Body of pancreas (tissue), 4 donors: ENCODE results near the gene APOL1. TPM values are rescaled to one million over a fixed set of nuclear protein-coding genes. Genes with fewer than 3 reads are reported as not detected.

Experiments used
- ATAC-seq: fragments of 150-250 bp; one replicate; pipeline ENCODE4 v1.9.1; 2016
- DNase-seq, 4 donors: peaks; one replicate each; pipeline ENCODE4 v3.0.0-alpha.2; 2019
- H3K27ac ChIP-seq, 4 donors: fragments of 200-600 bp; sonication (generic); 1 replicate in 3 of 4; 2 replicates in 1 of 4; pipeline versions ENCODE4 v1.5.1 to v1.6.1; 2016 to 2019; ENCODE audit warnings: mild to moderate bottlenecking in 1 of 4, mixed read lengths in 1 of 4, moderate library complexity in 1 of 4
- H3K27me3 ChIP-seq, 2 donors: fragments of 200-600 bp; sonication (generic); one replicate each; pipeline ENCODE4 v1.6.0; 2016; ENCODE audit warnings: mild to moderate bottlenecking in 1 of 2
- H3K36me3 ChIP-seq, 2 donors: fragments of 200-600 bp; sonication (generic); replicated peaks in 1 of 2; 2 replicates each; pipeline ENCODE4 v1.5.1; 2016; ENCODE audit warnings: low read depth in 2 of 2; ENCODE audit not compliant: insufficient read depth in 1 of 2
- H3K4me1 ChIP-seq: fragments of 200-600 bp; sonication (generic); one replicate; pipeline ENCODE4 v1.6.0; 2016
- H3K4me3 ChIP-seq, 2 donors: fragments of 200-600 bp; sonication (generic); 1 replicate in 1 of 2; 2 replicates in 1 of 2; pipeline ENCODE4 v1.5.1; 2016 to 2019
- H3K9me3 ChIP-seq, 3 donors: fragments of 200-600 bp; sonication (generic); 1 replicate in 2 of 3; 2 replicates in 1 of 3; pipeline ENCODE4 v1.5.1; 2016
- CTCF ChIP-seq, 7 experiments: fragments of 450-650 bp in 4 of 7; fragments of 200-600 bp in 3 of 7; sonication (generic) in 3 of 7; IDR thresholded peaks; one replicate each; pipeline ENCODE4 v1.5.1; 2016 to 2019; ENCODE audit warnings: antibody characterized with exemption in 7 of 7
- POLR2A ChIP-seq, 3 donors: fragments of 450-650 bp; IDR thresholded peaks; one replicate each; pipeline ENCODE4 v1.6.1; 2016; ENCODE audit warnings: antibody characterized with exemption in 3 of 3, mild to moderate bottlenecking in 2 of 3
- whole genome bisulfite sequencing, 2 donors: methylation state at CpG; one replicate each; pipeline ENCODE4 v1.1.5; 2017; 5-methylcytosine and 5-hydroxymethylcytosine counted together
- intact Hi-C: fragments of 100-400 bp; cut with DNase I; formaldehyde crosslinking; loops from one replicate; pipeline ENCODE4 v1.15.1; 2023
- total RNA-seq, 2 donors: library from RNA; depleted of rRNA; stranded (reverse); fragments of >200 nt; gene quantifications; one replicate each; pipeline ENCODE4 v1.1.0, GENCODE V29; 2016

Gene APOL1
- total RNA-seq, 2 donors from 2014 or later: 5.2 to 11.9 TPM

- no peak overlapping the region for H3K27ac ChIP-seq
- no peak for ATAC-seq
Observed at GRCh38 chr22:36303874-36304273, 50.9 kb downstream of the APOL1 start.

GRCh38 chr22:36304429-36304828, 51.5 kb downstream of the APOL1 start:
- no peak for TF ChIP-seq POLR2A (IDR thresholded peaks at IDR 0.05)
- no peak for TF ChIP-seq CTCF (IDR thresholded peaks at IDR 0.05)
- Histone ChIP-seq H3K4me3 (no peak overlapping the region), H3K9me3 (no peaks in the 10 kb centered on the region), H3K27me3 (no peaks in the 10 kb centered on the region), H3K4me1 (no peaks in the 10 kb centered on the region), H3K27ac (no peak overlapping the region), H3K36me3 (peaks cover 56 to 90% of the 10 kb centered on the region in 2 donors)
- DNase-seq: no peak
- intact Hi-C loops: loop anchor here (5.0 kb wide), 1 partner anchor 168 kb away; no protein-coding TSS in a partner anchor
- ATAC-seq: no peak
- 75 to 83% methylated on average over 9 to 10 of the region's 10 CpGs for WGBS, 2 donors

More at GRCh38 chr22:36303874-36304273, 50.9 kb downstream of the APOL1 start:
- WGBS, 2 donors: 71 to 83% methylated on average over 5 to 13 of the region's 13 CpGs
- no peak for DNase-seq
- Histone ChIP-seq H3K4me1 (no peaks in the 10 kb centered on the region), H3K27me3 (no peaks in the 10 kb centered on the region), H3K4me3 (no peak overlapping the region), H3K9me3 (no peaks in the 10 kb centered on the region), H3K36me3 (peaks cover 59 to 90% of the 10 kb centered on the region in 2 donors)
- TF ChIP-seq POLR2A (IDR thresholded peaks at IDR 0.05): no peak
- TF ChIP-seq CTCF (IDR thresholded peaks at IDR 0.05): no peak
- intact Hi-C loops: loop anchor here (5.0 kb wide), 1 partner anchor 168 kb away; no protein-coding TSS in a partner anchor

GRCh38 chr22:36305813-36306212, 52.9 kb downstream of the APOL1 start:
- peaks cover 47 to 85% of the 10 kb centered on the region in 2 donors for H3K36me3 ChIP-seq
- DNase-seq: no peak
- no peak overlapping the region for H3K27ac ChIP-seq
- H3K4me1 ChIP-seq: no peaks in the 10 kb centered on the region
- no peaks in the 10 kb centered on the region for H3K9me3 ChIP-seq
- no peak overlapping the region for H3K4me3 ChIP-seq
- intact Hi-C loops: no loop called here
- WGBS, 2 donors: 90 to 96% methylated on average over 15 to 18 of the region's 19 CpGs
- ATAC-seq: no peak
- H3K27me3 ChIP-seq: no peaks in the 10 kb centered on the region
- TF ChIP-seq CTCF (IDR thresholded peaks at IDR 0.05) (no peak), POLR2A (IDR thresholded peaks at IDR 0.05) (no peak)

DNA sequence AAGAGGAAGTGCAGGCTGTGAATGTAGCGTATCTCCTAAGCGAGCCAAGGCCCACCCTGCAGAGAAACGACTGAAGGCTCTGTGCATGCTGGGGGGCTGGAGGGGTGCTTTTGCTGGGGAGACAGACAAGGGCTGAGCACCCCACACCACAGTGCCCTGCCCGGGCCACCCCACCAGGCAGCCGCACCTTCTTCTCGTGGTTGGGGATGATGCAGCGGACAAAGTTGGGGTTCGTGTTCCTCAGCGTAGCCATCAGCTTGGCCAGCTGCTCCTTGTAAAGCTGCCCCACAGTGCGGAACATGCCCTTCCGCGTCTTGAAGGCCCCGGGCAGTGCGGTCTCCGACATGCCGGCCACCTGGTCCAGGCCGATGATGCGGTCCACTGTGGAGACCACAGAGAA, 53.3 kb downstream of the APOL1 start:
- H3K36me3 ChIP-seq: peaks cover 50 to 85% of the 10 kb centered on the region in 2 donors
- 87 to 90% methylated on average over 18 of the region's 18 CpGs for WGBS, 2 donors
- no peak for DNase-seq
- H3K9me3 ChIP-seq: no peaks in the 10 kb centered on the region
- no peaks in the 10 kb centered on the region for H3K4me1 ChIP-seq
- no peak for TF ChIP-seq POLR2A (IDR thresholded peaks at IDR 0.05)
- TF ChIP-seq CTCF (IDR thresholded peaks at IDR 0.05): no peak
- H3K4me3 ChIP-seq: no peak overlapping the region
- no peaks in the 10 kb centered on the region for H3K27me3 ChIP-seq
- intact Hi-C loops: no loop called here
- no peak overlapping the region for H3K27ac ChIP-seq
- ATAC-seq: no peak

DNA sequence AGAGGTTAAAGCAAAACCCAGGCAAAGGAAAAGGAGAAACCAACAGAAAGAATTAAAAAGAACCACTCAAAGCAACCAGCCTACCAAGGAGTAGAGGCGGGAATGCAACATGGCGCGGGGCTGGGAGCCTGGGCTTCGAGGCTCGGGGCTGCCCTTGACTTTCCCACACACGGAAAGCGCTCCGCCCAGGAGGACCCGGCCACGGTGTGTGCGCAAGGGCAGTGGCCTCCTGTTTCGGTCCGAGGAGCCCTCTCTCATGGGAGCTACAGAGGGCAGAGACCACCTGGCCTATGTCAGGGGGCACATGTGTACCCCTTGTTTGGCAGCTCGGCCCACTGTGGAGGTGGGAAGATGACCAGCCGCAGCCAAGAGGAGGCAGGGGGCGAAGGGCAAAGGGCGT, 55.9 kb downstream of the APOL1 start:
- H3K4me1 ChIP-seq: no peaks in the 10 kb centered on the region
- WGBS, 2 donors: 81 to 85% methylated on average over 15 to 17 of the region's 17 CpGs
- no peak overlapping the region for H3K27ac ChIP-seq
- no peak overlapping the region for H3K4me3 ChIP-seq
- peaks cover 65 to 79% of the 10 kb centered on the region in 2 donors for H3K36me3 ChIP-seq
- H3K9me3 ChIP-seq: no peaks in the 10 kb centered on the region
- ATAC-seq (no peak), DNase-seq (no peak)
- no peaks in the 10 kb centered on the region for H3K27me3 ChIP-seq
- intact Hi-C loops: no loop called here
- TF ChIP-seq POLR2A (IDR thresholded peaks at IDR 0.05) (no peak), CTCF (IDR thresholded peaks at IDR 0.05) (no peak)
